ENCODE results near the gene NDUFB11.

Gene NDUFB11

GRCh38 chrX:47158781-47159180, 14.3 kb upstream of the NDUFB11 start:
- H4K20me1 ChIP-seq (ENCODE audit: insufficient read depth, low read length), result peaks cover 30% of the 10 kb centered on the region
- H2AFZ ChIP-seq (ENCODE audit: low read depth, low read length), result no peak overlapping the region
- no peak overlapping the region for H3K9ac ChIP-seq (ENCODE audit: low read length)
- H3K27ac ChIP-seq (ENCODE audit: low read length), result no peak overlapping the region
- H3K79me2 ChIP-seq (ENCODE audit: low read length), result peaks cover 96% of the 10 kb centered on the region
- H3K9me3 ChIP-seq (ENCODE audit: insufficient read depth, low read length), result no peaks in the 10 kb centered on the region
- peaks cover 36% of the 10 kb centered on the region for H3K36me3 ChIP-seq (replicated peaks; ENCODE audit: low read depth, low read length)
- H3K27me3 ChIP-seq (ENCODE audit: low read depth, low read length), result no peaks in the 10 kb centered on the region
- no peaks in the 10 kb centered on the region for H3K4me1 ChIP-seq (ENCODE audit: low read length)
- TF ChIP-seq EZH2phosphoT487 (IDR thresholded peaks at IDR 0.05; ENCODE audit: low read depth), result no peak
- TF ChIP-seq CTCF (IDR thresholded peaks at IDR 0.05; ENCODE audit: low read depth, low read length), result no peak
- H3K4me3 ChIP-seq (ENCODE audit: low read length), result no peak overlapping the region
- no peak overlapping the region for H3K4me2 ChIP-seq (ENCODE audit: low read length)

- no peak overlapping the region for H2AFZ ChIP-seq (ENCODE audit: low read depth, low read length)
- H3K79me2 ChIP-seq (ENCODE audit: low read length), result peaks cover 98% of the 10 kb centered on the region
- H3K9me3 ChIP-seq (ENCODE audit: insufficient read depth, low read length), result no peaks in the 10 kb centered on the region
- H3K27ac ChIP-seq (ENCODE audit: low read length), result no peak overlapping the region
- H3K27me3 ChIP-seq (ENCODE audit: low read depth, low read length), result no peaks in the 10 kb centered on the region
- H4K20me1 ChIP-seq (ENCODE audit: insufficient read depth, low read length), result peaks cover 34% of the 10 kb centered on the region
- no peak overlapping the region for H3K4me3 ChIP-seq (ENCODE audit: low read length)
- no peak overlapping the region for H3K9ac ChIP-seq (ENCODE audit: low read length)
- no peak overlapping the region for H3K4me2 ChIP-seq (ENCODE audit: low read length)
- H3K36me3 ChIP-seq (replicated peaks; ENCODE audit: low read depth, low read length), result peaks cover 41% of the 10 kb centered on the region
- TF ChIP-seq EZH2phosphoT487 (IDR thresholded peaks at IDR 0.05; ENCODE audit: low read depth) (no peak), CTCF (IDR thresholded peaks at IDR 0.05; ENCODE audit: low read depth, low read length) (no peak)
- no peaks in the 10 kb centered on the region for H3K4me1 ChIP-seq (ENCODE audit: low read length)
Measured at GRCh38 chrX:47158131-47158530, 13.6 kb upstream of the NDUFB11 start.

- Histone ChIP-seq H3K27me3 (ENCODE audit: low read depth, low read length) (no peaks in the 10 kb centered on the region), H3K36me3 (replicated peaks; ENCODE audit: low read depth, low read length) (peaks cover 38% of the 10 kb centered on the region), H3K79me2 (ENCODE audit: low read length) (peaks cover 98% of the 10 kb centered on the region), H3K4me2 (ENCODE audit: low read length) (no peak overlapping the region), H3K9ac (ENCODE audit: low read length) (no peak overlapping the region), H3K4me1 (ENCODE audit: low read length) (no peaks in the 10 kb centered on the region), H4K20me1 (ENCODE audit: insufficient read depth, low read length) (peaks cover 34% of the 10 kb centered on the region), H2AFZ (ENCODE audit: low read depth, low read length) (no peak overlapping the region), H3K27ac (ENCODE audit: low read length) (no peak overlapping the region), H3K4me3 (ENCODE audit: low read length) (no peak overlapping the region), H3K9me3 (ENCODE audit: insufficient read depth, low read length) (no peaks in the 10 kb centered on the region)
- TF ChIP-seq CTCF (IDR thresholded peaks at IDR 0.05; ENCODE audit: low read depth, low read length) (no peak), EZH2phosphoT487 (IDR thresholded peaks at IDR 0.05; ENCODE audit: low read depth) (no peak)
Measured at GRCh38 chrX:47156611-47157520, 12.4 kb upstream of the NDUFB11 start.

- peaks cover 96% of the 10 kb centered on the region for H3K79me2 ChIP-seq (ENCODE audit: low read length)
- peaks cover 11% of the 10 kb centered on the region for H3K4me1 ChIP-seq (ENCODE audit: low read length)
- peaks cover 43% of the 10 kb centered on the region for H3K36me3 ChIP-seq (replicated peaks; ENCODE audit: low read depth, low read length)
Measured at GRCh38 chrX:47151435-47151834, 6.9 kb upstream of the NDUFB11 start.

More at GRCh38 chrX:47151435-47151834, 6.9 kb upstream of the NDUFB11 start:
- H3K9ac ChIP-seq (ENCODE audit: low read length), result no peak overlapping the region
- H3K9me3 ChIP-seq (ENCODE audit: insufficient read depth, low read length), result no peaks in the 10 kb centered on the region
- H3K4me3 ChIP-seq (ENCODE audit: low read length), result no peak overlapping the region
- TF ChIP-seq EZH2phosphoT487 (IDR thresholded peaks at IDR 0.05; ENCODE audit: low read depth) (no peak), CTCF (IDR thresholded peaks at IDR 0.05; ENCODE audit: low read depth, low read length) (no peak)
- no peaks in the 10 kb centered on the region for H3K27me3 ChIP-seq (ENCODE audit: low read depth, low read length)
- no peak overlapping the region for H3K27ac ChIP-seq (ENCODE audit: low read length)
- H2AFZ ChIP-seq (ENCODE audit: low read depth, low read length), result no peak overlapping the region
- no peak overlapping the region for H3K4me2 ChIP-seq (ENCODE audit: low read length)
- H4K20me1 ChIP-seq (ENCODE audit: insufficient read depth, low read length), result peaks cover 29% of the 10 kb centered on the region
